HG02610 (cell line): ENCODE results near the gene STAMBP.
A peak's percentile ranks its signal among the peaks of the same experiment; 100 is the strongest.
"Not testable (repeated sequence)": the region's sequence is repeated elsewhere in the genome, so short reads cannot be mapped to it uniquely, and the experiment has no call there.

ENCODE experiments used
- ATAC-seq: cut with Tn5 transposase; IDR thresholded peaks from one replicate; pipeline ENCODE4 v1.9.1; 2021; ENCODE audit warnings: mild to moderate bottlenecking, moderate library complexity; ENCODE audit not compliant: unreplicated experiment

The STAMBP gene

DNA sequence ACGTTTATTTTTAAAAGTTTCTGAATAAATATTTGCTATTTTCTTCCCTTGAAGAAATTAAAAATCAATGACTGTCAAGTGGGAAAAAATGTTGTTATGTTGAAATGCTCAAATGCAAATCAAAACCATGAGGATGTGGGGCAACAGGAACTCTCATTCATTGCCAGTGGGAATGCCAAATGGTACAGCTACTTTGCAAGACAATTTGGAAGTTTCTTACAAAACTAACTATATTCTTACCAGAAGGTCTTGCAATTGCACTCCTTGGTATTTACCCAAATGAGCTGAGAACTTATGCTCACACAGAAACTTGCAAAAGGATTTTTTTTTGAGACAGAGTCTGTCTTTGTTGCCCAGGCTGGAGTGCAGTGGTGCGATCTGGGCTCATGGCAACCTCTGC lies 56.6 kb downstream of the STAMBP start:
- ATAC-seq, result no peak

DNA sequence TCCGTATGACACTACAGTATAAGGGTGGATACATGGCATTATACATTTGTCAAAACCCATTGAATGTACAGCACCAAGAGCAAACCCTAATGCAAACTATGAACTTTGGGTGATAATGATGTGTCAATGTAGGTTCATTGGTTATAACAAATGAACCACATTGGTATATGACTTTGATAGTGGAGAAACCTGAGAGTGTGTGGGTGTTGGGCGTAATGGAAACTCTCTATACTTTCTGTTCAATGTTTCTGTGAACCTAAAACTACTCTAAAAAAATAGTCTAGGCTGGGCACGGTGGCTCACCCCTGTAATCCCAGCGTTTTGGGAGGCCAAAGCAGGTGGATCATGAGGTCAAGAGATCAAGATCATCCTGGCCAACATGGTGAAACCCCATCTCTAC lies 57.6 kb downstream of the STAMBP start:
- ATAC-seq, result no peak

DNA sequence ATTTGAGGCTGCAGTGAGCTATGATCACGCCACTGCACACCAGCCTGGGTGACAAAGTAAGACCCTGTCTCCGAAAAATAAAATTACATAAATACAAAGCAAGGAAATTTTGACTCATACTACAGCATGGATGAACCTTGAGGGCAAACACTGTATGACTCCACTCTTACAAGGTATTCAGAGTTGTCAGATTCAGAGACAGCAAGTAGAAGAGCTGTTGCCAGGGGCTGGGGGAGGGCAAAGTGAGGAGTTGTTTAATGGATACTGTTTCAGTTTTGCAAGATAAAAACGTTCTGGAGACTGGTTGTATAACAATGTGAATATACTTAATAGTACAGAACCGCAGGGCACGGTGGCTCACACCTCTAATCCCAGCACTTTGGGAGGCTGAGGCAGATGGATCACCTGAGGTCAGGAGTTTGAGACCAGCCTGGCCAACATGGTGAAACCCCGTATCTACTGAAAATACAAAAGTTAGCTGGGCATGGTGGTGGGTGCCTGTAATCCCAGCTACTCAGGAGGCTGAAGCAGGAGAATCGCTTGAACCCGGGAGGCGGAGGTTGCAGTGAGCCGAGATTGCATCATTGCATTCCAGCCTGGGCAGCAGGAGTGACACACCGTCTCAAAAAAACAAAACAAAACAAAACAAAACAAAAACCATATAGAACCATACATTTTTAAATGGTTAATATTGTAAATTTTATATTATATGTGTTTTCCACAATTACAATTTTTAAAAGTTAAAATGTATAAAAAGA lies 59.0 kb downstream of the STAMBP start:
- not testable (repeated sequence) for ATAC-seq

DNA sequence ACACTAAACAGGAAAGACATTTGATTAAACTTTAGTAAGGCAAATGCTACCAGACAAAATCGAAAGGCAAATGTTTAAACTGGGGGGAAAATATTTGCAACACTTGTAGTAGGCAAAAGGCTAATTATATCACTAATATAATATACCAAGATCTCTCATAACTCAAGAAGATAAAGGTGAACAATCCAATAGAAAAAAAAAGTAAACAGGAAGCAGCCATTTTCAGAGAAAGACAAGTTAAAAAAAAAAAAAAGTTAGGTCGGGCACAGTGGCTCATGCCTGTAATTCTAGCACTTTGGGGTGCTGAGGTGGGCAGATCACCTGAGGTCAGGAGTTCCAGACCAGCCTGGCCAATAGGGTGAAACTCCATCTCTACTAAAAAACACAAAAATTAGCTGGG lies 59.6 kb downstream of the STAMBP start:
- ATAC-seq, result no peak

DNA sequence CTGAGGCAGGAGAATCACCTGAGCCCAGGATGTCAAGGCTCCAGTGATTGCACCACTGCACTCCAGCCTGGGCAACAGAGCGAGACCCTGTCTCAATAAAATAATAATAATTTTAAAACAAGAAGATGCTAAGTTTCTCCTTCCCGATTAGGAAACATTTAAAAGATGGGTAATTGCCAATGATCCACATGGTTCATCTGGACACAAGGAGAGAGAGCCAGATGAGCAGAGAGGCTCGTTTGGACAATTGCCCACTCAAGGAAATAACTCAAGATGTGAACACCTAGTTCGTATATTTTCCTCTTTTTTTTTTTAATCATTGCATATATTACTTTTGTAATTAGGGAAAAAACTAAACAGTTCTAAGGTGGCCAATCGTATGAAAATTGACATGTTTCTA lies 60.4 kb downstream of the STAMBP start:
- ATAC-seq, result no peak

- no peak for ATAC-seq
Measured at GRCh38 chr2:73890301-73891092, 61.7 kb downstream of the STAMBP start.

- ATAC-seq, result no peak
Measured at GRCh38 chr2:73891276-73891901, 62.6 kb downstream of the STAMBP start.

- ATAC-seq, result no peak
Measured at GRCh38 chr2:73892631-73893329, 64.0 kb downstream of the STAMBP start, which contains the start of gene ACTG2. Gene ACTG2 (plus strand): TSS chr2:73893008. CDS start chr2:73901312, 8,304 bp downstream.

- ATAC-seq, result no peak
Measured at GRCh38 chr2:73893764-73894474, 65.2 kb downstream of the STAMBP start.

- ATAC-seq, result no peak
Measured at GRCh38 chr2:73894475-73894850, 65.7 kb downstream of the STAMBP start.

- no peak for ATAC-seq
Measured at GRCh38 chr2:73894877-73895276, 66.1 kb downstream of the STAMBP start.

DNA sequence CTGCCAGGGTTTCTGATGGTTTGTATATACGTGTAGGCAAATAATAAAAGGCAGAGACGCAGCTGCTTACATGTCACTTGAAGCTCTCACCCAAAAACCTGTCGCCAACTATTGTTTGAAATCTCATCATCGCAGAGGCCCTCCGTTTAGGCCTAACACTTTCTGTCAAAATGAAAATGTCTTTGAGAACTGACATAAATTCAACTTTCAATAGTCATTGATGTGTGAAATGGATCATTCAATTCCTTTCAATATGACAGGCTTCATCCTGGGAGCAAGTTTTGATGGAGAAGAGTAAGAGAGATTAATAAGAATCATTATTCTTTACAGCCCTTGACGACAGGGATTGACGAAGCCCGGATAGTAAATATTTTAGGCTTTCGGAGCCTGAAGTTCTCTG lies 66.7 kb downstream of the STAMBP start:
- ATAC-seq, result no peak

DNA sequence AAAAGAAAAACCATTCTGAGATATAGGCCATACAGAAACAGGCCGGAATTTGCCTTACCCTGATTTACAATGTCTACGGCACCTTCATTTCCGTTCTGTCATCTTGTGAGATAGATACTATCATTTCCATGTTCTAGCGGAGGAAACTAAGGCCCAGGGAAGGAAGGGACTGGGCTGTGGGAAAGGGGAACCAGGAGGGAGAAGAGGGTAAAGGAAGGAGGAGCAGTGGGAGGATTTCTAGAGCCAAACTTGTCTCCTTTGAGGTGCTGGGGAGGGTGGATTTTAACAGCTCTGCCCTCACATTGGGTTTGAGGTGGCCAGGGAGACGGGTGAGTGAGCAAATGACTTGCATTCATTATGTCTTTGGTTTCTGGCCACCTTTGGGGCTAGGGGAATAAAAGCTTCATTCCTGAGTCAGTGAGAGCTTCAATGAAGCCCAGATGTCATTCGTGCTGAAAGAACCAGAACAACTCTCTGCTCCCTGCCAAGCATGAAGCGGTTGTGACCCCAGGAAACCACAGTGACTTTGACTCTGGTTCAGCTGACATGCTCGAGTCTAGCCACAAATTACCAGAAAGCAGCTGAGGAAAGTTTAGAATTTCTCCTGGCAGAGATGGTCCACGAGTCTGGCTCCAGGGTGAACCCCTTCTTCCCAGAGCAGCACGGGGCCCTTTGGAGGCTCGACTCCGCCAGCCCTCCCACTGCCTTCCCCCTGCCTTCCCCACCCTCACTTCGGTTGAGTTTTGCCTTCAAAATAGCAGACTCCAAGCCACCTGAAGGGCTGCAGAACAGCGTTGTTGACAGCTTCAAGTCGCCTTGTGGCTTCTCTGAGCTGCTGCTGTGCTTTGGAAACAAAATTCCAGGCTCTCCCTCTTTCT lies 67.8 kb downstream of the STAMBP start:
- ATAC-seq, result peak; percentile 79

- ATAC-seq, result no peak
Measured at GRCh38 chr2:73897240-73897583, 68.5 kb downstream of the STAMBP start.

GRCh38 chr2:73897934-73898333 lies 69.2 kb downstream of the STAMBP start:
- ATAC-seq, result no peak

DNA sequence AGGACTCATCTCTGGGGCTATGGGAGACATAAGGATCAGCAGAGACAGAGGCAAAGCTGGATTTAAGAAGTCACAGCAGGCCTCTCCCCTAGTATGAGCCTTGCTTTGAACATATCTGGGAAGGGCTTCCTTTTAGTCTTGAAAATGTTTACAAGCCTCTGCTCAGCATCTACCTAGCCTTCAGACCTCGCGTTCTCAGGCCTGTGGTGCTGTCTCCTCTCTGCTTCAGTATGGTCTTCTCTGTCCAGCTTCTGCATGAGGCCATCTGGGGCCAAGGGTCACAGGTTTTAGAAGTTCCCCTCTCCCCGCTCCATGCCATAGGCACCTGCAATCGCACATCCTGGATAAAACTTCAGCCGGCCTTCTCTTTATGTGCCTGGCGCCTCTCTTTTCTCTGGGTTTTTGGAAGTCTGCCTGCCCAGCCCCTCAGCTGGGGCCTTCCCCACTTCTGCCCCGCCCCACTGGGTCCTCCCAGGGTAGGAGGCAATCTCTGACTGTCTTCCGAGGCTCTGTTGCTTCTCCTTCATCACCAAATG lies 71.1 kb downstream of the STAMBP start:
- no peak for ATAC-seq

DNA sequence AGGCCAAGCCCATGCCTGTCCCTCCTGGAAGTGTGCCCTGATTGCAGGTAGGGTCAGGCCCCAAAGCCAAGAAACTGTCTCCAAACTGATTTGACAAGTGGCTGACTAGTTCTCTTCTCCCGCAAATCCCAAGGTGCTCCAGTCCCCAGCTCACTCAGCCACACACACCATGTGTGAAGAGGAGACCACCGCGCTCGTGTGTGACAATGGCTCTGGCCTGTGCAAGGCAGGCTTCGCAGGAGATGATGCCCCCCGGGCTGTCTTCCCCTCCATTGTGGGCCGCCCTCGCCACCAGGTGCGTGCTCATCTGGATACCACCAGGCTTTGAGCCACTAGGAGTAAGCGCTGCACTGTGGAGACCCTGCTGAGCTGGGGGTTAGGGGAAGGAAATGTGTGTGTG lies 72.4 kb downstream of the STAMBP start:
- no peak for ATAC-seq

- no peak for ATAC-seq
Measured at GRCh38 chr2:73902284-73902683, 73.5 kb downstream of the STAMBP start.

- no peak for ATAC-seq
Measured at GRCh38 chr2:73903313-73903712, 74.6 kb downstream of the STAMBP start.
